Measurements from ENCODE around the gene KIF3C. TPM values are rescaled to one million over a fixed set of nuclear protein-coding genes. Genes with fewer than 3 reads are reported as not detected.

KIF3C gene
- polyA plus RNA-seq, 2 of the 4 experiments (the other 2 are of a cell fraction), result 17.1 to 77.4 TPM

- TF ChIP-seq ZSCAN20 (CRISPR knock-in tag; IDR thresholded peaks at IDR 0.05), result no peak
- TF ChIP-seq CHD4 (IDR thresholded peaks at IDR 0.05; ENCODE audit: borderline replicate concordance), result no peak
- no peak for TF ChIP-seq FOSB (CRISPR knock-in tag; IDR thresholded peaks at IDR 0.05)
These were observed 19.6 kb upstream of the KIF3C start (continued) for GRCh38 chr2:26001743-26002351.

GRCh38 chr2:26000561-26001082, 18.3 kb upstream of the KIF3C start:
- TF ChIP-seq CEBPB (IDR thresholded peaks at IDR 0.05) (no peak), JUN (IDR thresholded peaks at IDR 0.05) (0 out of 5 replicates have a peak, but pooled peaks of 1 of the 2 experiments have one; percentile 7), MAX (IDR thresholded peaks at IDR 0.05) (peak; percentile 49; the same call in 1 of the 2 replicates), FOSL2 (IDR thresholded peaks at IDR 0.05) (no peak), FOSL2 (CRISPR knock-in tag; IDR thresholded peaks at IDR 0.05) (peak; percentile 40; the same call in 1 of the 2 replicates), CBX8 (IDR thresholded peaks at IDR 0.05) (no peak), EHF (CRISPR knock-in tag; IDR thresholded peaks at IDR 0.05) (no peak), BHLHE40 (IDR thresholded peaks at IDR 0.05; ENCODE audit: low read depth, low read length) (no peak), RNF2 (IDR thresholded peaks at IDR 0.05; ENCODE audit: borderline replicate concordance, low read depth) (no peak), HEYL (CRISPR knock-in tag; IDR thresholded peaks at IDR 0.05) (no peak), NPAS2 (CRISPR knock-in tag; IDR thresholded peaks at IDR 0.05; ENCODE audit: borderline replicate concordance) (no peak), ZSCAN20 (CRISPR knock-in tag; IDR thresholded peaks at IDR 0.05) (no peak), RAD21 (conservative IDR thresholded peaks at IDR 0.05 in 1 of 2, IDR thresholded peaks at IDR 0.05 in 1 of 2) (peak in 1 of 2 experiments; percentile 26; a peak in 1 of 5 replicates), FOSB (CRISPR knock-in tag; IDR thresholded peaks at IDR 0.05) (no peak), HOXA7 (CRISPR knock-in tag; IDR thresholded peaks at IDR 0.05) (no peak), SREBF2 (IDR thresholded peaks at IDR 0.05) (no peak), NR3C1 (IDR thresholded peaks at IDR 0.05) (no peak), EHMT2 (IDR thresholded peaks at IDR 0.05; ENCODE audit: low read depth) (no peak), PBX3 (IDR thresholded peaks at IDR 0.05) (no peak), MYC (IDR thresholded peaks at IDR 0.05; ENCODE audit: borderline replicate concordance, low read length) (0 out of 2 replicates have a peak, but pooled peaks have one; percentile 23), CBX2 (IDR thresholded peaks at IDR 0.05; ENCODE audit: borderline replicate concordance, low read depth) (no peak), ELK1 (IDR thresholded peaks at IDR 0.05; ENCODE audit: low read depth, low read length) (no peak)
- FAIRE-seq (no peak), DNase-seq (ENCODE audit: low read depth in 1 of 2, low spot score in 1 of 2) (peak in 1 of 2 experiments; percentile 77), ATAC-seq (peak; percentile 18 to 48; a peak in 4 of 6 replicates)
- WGBS (ENCODE audit: missing lambda C conversion rate), result 27% methylated on average over 5 of the region's 5 CpGs
- CTCF ChIA-PET, result interaction anchor here (0.9 to 3.3 kb wide), 10 partner anchors 8 to 184 kb away, joined by 3 to 28 read pairs (median 9); partner anchors contain the start of gene RAB10
- Histone ChIP-seq H3K27ac (peak overlapping the region; percentile 93 to 94), H3K4me2 (peak overlapping the region; percentile 51), H3K4me1 (peaks cover 70% of the 10 kb centered on the region), H3K9me3 (no peaks in the 10 kb centered on the region), H3K4me3 (no peak overlapping the region)
- POLR2A ChIA-PET, result interaction anchor here (0.5 to 1.9 kb wide), 6 partner anchors 8 to 845 kb away, joined by 3 to 10 read pairs (median 6); partner anchors contain the start of gene RAB10

Data from A549 (cell line).